GM12878 (cell line): Measurements from ENCODE around the gene RASSF4.

Experiments used
- BHLHE40 ChIP-seq, 2 experiments: fragments of 450-650 bp in 1 of 2; IDR thresholded peaks; 2 replicates each; pipeline ENCODE4 v1.6.1; 2011 to 2017; ENCODE audit warnings: low read depth in 2 of 2, borderline replicate concordance in 1 of 2, improper control_type of control experiment in 1 of 2, low read length in 1 of 2, mild to moderate bottlenecking in 1 of 2
- ELK1 ChIP-seq: IDR thresholded peaks from 2 replicates; pipeline ENCODE4 v1.6.1; 2012; ENCODE audit warnings: low read depth, low read length, improper control_type of control experiment
- EP300 ChIP-seq, 2 experiments: fragments of 150-350 bp in 1 of 2; IDR thresholded peaks; 2 replicates each; pipeline ENCODE4 v1.6.1; 2011 to 2012; ENCODE audit warnings: low read depth in 2 of 2, low read length in 2 of 2, borderline replicate concordance in 1 of 2, improper control_type of control experiment in 1 of 2, inconsistent platforms in 1 of 2; ENCODE audit not compliant: control insufficient read depth in 1 of 2
- REST ChIP-seq: IDR thresholded peaks from 2 replicates; pipeline ENCODE4 v1.6.1; 2012; ENCODE audit warnings: mild to moderate bottlenecking, low read depth, low read length
- TF ChIP-seq, protein P1 (sequence below): IDR thresholded peaks from 2 replicates; pipeline ENCODE4 v1.6.1; 2012; ENCODE audit warnings: low read depth, low read length, improper control_type of control experiment

DNA sequence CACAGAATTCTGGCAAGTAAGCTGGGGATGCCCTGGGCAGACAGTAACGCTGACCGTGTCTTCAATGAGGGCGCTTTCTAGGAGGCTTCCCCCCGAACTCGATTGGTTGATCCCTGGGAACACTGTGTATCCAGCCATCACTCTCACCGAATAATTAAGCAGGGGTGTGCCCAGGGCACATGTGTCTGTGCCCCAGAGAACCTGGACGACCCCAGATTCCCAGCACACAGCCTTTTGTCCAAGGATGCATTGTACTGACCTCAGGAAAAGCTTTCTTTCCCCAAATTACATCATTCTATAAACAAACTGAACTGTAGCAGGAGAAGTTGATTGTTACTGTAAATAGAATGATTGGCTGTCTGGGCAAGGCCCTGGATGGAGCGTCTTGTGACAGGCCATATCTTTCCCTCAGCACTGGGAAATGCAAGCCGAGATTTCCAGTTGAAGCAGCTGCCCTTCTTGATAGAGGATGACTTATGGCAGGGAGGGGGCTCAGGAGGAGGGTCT lies 25.6 kb downstream of the RASSF4 start:
- TF ChIP-seq EP300 (IDR thresholded peaks at IDR 0.05; ENCODE audit: borderline replicate concordance in 1 of 2, control insufficient read depth in 1 of 2, low read depth in 2 of 2, low read length in 2 of 2) (no peak), REST (no peak), ELK1 (no peak), BHLHE40 (IDR thresholded peaks at IDR 0.05; ENCODE audit: borderline replicate concordance in 1 of 2, low read depth in 2 of 2, low read length in 1 of 2) (no peak)
- TF ChIP-seq, protein P1, sequence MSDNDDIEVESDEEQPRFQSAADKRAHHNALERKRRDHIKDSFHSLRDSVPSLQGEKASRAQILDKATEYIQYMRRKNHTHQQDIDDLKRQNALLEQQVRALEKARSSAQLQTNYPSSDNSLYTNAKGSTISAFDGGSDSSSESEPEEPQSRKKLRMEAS: no peak
